GM23248 (cell line): ENCODE results near the gene LONP2. TPM values are rescaled to one million over a fixed set of nuclear protein-coding genes. Genes with fewer than 3 reads are reported as not detected.

ENCODE experiments used
- DNase-seq: peaks from one replicate; pipeline ENCODE4 v3.0.0-alpha.2; 2015
- H2AFZ ChIP-seq: fragments of 200-600 bp; sonication (generic); 2 replicates; pipeline ENCODE4 v1.6.1; 2016; ENCODE audit warnings: antibody characterized with exemption
- H3F3A ChIP-seq: fragments of 200-600 bp; sonication (generic); 2 replicates; pipeline ENCODE4 v1.6.1; 2016; ENCODE audit warnings: mild to moderate bottlenecking, antibody characterized with exemption, mixed run types; ENCODE audit not compliant: insufficient read depth
- H3K27ac ChIP-seq: fragments of 200-600 bp; sonication (generic); 2 replicates; pipeline ENCODE4 v1.5.1; 2016; ENCODE audit warnings: mild to moderate bottlenecking
- H3K27me3 ChIP-seq: fragments of 200-600 bp; sonication (generic); replicated peaks from 2 replicates; pipeline ENCODE4 v1.6.1; 2016; ENCODE audit warnings: mild to moderate bottlenecking; ENCODE audit not compliant: insufficient read depth
- H3K36me3 ChIP-seq: fragments of 200-600 bp; sonication (generic); 2 replicates; pipeline ENCODE4 v1.6.1; 2016; ENCODE audit warnings: low read depth, mild to moderate bottlenecking
- H3K4me1 ChIP-seq: fragments of 200-600 bp; sonication (generic); 2 replicates; pipeline ENCODE4 v1.6.1; 2016; ENCODE audit warnings: mild to moderate bottlenecking; ENCODE audit not compliant: insufficient read depth
- H3K4me2 ChIP-seq: fragments of 200-600 bp; sonication (generic); one replicate; pipeline ENCODE4 v1.6.1; 2016; ENCODE audit warnings: mild to moderate bottlenecking; ENCODE audit not compliant: unreplicated experiment
- H3K4me3 ChIP-seq: fragments of 200-600 bp; sonication (generic); 2 replicates; pipeline ENCODE4 v1.5.1; 2016; ENCODE audit warnings: mild to moderate bottlenecking
- H3K79me2 ChIP-seq: fragments of 200-600 bp; sonication (generic); 2 replicates; pipeline ENCODE4 v1.6.1; 2016; ENCODE audit warnings: mild to moderate bottlenecking; ENCODE audit not compliant: insufficient read depth
- H3K9ac ChIP-seq: fragments of 200-600 bp; sonication (generic); 2 replicates; pipeline ENCODE4 v1.6.1; 2016; ENCODE audit warnings: mild to moderate bottlenecking
- H3K9me2 ChIP-seq: fragments of 200-600 bp; sonication (generic); 2 replicates; pipeline ENCODE4 v1.6.1; 2016; ENCODE audit warnings: mixed run types, mild to moderate bottlenecking, moderate library complexity; ENCODE audit not compliant: insufficient read depth
- H3K9me3 ChIP-seq: fragments of 200-600 bp; sonication (generic); one replicate; pipeline ENCODE4 v1.6.1; 2017; ENCODE audit warnings: low read depth
- H4K20me1 ChIP-seq: fragments of 200-600 bp; sonication (generic); 2 replicates; pipeline ENCODE4 v1.6.0; 2016; ENCODE audit not compliant: insufficient read depth
- EZH2 ChIP-seq: fragments of 200-600 bp; sonication (generic); IDR thresholded peaks from 2 replicates; pipeline ENCODE4 v1.6.1; 2018; ENCODE audit warnings: antibody characterized with exemption, mild to moderate bottlenecking; ENCODE audit not compliant: insufficient read depth, poor library complexity, severe bottlenecking
- EZH2phosphoT487 ChIP-seq: fragments of 200-600 bp; sonication (generic); IDR thresholded peaks from 2 replicates; pipeline ENCODE4 v1.6.1; 2018; ENCODE audit warnings: antibody characterized with exemption, moderate library complexity, mild to moderate bottlenecking, low read depth; ENCODE audit not compliant: insufficient read depth
- WGBS, 2 experiments: methylation state at CpG; one replicate each; pipeline ENCODE4 v1.1.6; 2015 to 2017; ENCODE audit warnings: low lambda C conversion rate in 2 of 2, low coverage in 1 of 2; ENCODE audit errors: missing lambda C conversion rate in 2 of 2; 5-methylcytosine and 5-hydroxymethylcytosine counted together
- in situ Hi-C: fragments of 300-500 bp; cut with MboI; formaldehyde crosslinking; loops from 2 replicates; pipeline ENCODE4 v1.15.0; 2020
- polyA plus RNA-seq: library from polyadenylated mRNA; unstranded; fragments of >200 nt; fragmentation: Nextera tagmentation; extraction: Ambion mirVana; gene quantifications from 2 replicates; pipeline ENCODE4 v1.2.1, GENCODE V29; 2016
- total RNA-seq: library from RNA; depleted of rRNA; stranded (reverse); fragments of >200 nt; shearing (Covaris generic); gene quantifications from 2 replicates; pipeline ENCODE4 v1.2.3, GENCODE V29; 2014

Gene LONP2
- total and polyA plus RNA-seq, 2 experiments from 2014 or later: 46.5 to 53.9 TPM

DNA sequence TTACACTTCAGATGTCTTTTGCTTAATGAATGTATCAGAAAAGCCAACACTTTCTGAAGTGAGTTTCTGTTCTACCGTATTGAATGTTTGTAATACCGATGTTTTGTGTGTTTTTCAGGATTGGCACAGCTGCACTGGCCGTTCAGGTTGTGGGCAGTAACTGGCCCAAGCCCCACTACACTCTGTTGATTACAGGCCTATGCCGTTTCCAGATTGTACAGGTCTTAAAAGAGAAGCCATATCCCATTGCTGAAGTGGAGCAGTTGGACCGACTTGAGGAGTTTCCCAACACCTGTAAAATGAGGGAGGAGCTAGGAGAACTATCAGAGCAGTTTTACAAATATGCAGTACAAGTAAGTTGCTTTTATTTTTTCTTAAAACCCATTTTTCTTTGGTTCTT, 7.9 kb downstream of the LONP2 start:
- no peaks in the 10 kb centered on the region for H3K9me3 ChIP-seq
- no peak overlapping the region for H3K4me2 ChIP-seq
- H4K20me1 ChIP-seq: peaks cover 8% of the 10 kb centered on the region
- no peaks in the 10 kb centered on the region for H3K9me2 ChIP-seq
- no peak overlapping the region for H3K9ac ChIP-seq
- H3K79me2 ChIP-seq: peaks cover 100% of the 10 kb centered on the region
- peaks cover 8% of the 10 kb centered on the region; the same call in 1 of the 2 replicates for H3K4me1 ChIP-seq
- H3K27ac ChIP-seq: no peak overlapping the region
- H2AFZ ChIP-seq: no peak overlapping the region
- TF ChIP-seq EZH2phosphoT487 (no peak), EZH2 (no peak)
- DNase-seq: no peak
- no peaks in the 10 kb centered on the region for H3K27me3 ChIP-seq
- WGBS, 2 experiments: 89 to 93% methylated on average over 5 of the region's 5 CpGs
- peaks cover 15% of the 10 kb centered on the region for H3K36me3 ChIP-seq
- in situ Hi-C loops: no loop called here
- no peak overlapping the region for H3K4me3 ChIP-seq
- no peaks in the 10 kb centered on the region for H3F3A ChIP-seq

GRCh38 chr16:48256579-48257177, 12.6 kb downstream of the LONP2 start:
- in situ Hi-C loops: no loop called here
- peaks cover 43% of the 10 kb centered on the region for H3K36me3 ChIP-seq
- H3K4me2 ChIP-seq: no peak overlapping the region
- no peak overlapping the region for H3K4me3 ChIP-seq
- peaks cover 85% of the 10 kb centered on the region for H3K79me2 ChIP-seq
- no peak overlapping the region for H2AFZ ChIP-seq
- DNase-seq: no peak
- H3K9me3 ChIP-seq: no peaks in the 10 kb centered on the region
- H3K9ac ChIP-seq: no peak overlapping the region
- 94 to 95% methylated on average over 7 of the region's 7 CpGs for WGBS, 2 experiments
- no peaks in the 10 kb centered on the region for H3K4me1 ChIP-seq
- no peak for TF ChIP-seq EZH2phosphoT487
- TF ChIP-seq EZH2: no peak
- H3F3A ChIP-seq: no peaks in the 10 kb centered on the region
- no peak overlapping the region for H3K27ac ChIP-seq
- H4K20me1 ChIP-seq: no peaks in the 10 kb centered on the region
- H3K27me3 ChIP-seq: no peaks in the 10 kb centered on the region
- no peaks in the 10 kb centered on the region for H3K9me2 ChIP-seq

- no peak overlapping the region for H2AFZ ChIP-seq
- no peaks in the 10 kb centered on the region for H3K9me3 ChIP-seq
- no peak overlapping the region for H3K4me2 ChIP-seq
- H3K27me3 ChIP-seq: no peaks in the 10 kb centered on the region
- no peaks in the 10 kb centered on the region for H3K4me1 ChIP-seq
- no peak overlapping the region for H3K27ac ChIP-seq
- H4K20me1 ChIP-seq: no peaks in the 10 kb centered on the region
- 89 to 100% methylated on average over 1 of the region's 1 CpG for WGBS, 2 experiments
- H3K9me2 ChIP-seq: no peaks in the 10 kb centered on the region
- H3F3A ChIP-seq: no peaks in the 10 kb centered on the region
- in situ Hi-C loops: no loop called here
- no peak overlapping the region for H3K9ac ChIP-seq
- H3K4me3 ChIP-seq: no peak overlapping the region
- TF ChIP-seq EZH2phosphoT487: no peak
- TF ChIP-seq EZH2: no peak
- DNase-seq: no peak
- H3K36me3 ChIP-seq: peaks cover 60% of the 10 kb centered on the region
- H3K79me2 ChIP-seq: peaks cover 46% of the 10 kb centered on the region; the same call in 1 of the 2 replicates
These were observed 17.5 kb downstream of the LONP2 start for GRCh38 chr16:48261569-48261968.

DNA sequence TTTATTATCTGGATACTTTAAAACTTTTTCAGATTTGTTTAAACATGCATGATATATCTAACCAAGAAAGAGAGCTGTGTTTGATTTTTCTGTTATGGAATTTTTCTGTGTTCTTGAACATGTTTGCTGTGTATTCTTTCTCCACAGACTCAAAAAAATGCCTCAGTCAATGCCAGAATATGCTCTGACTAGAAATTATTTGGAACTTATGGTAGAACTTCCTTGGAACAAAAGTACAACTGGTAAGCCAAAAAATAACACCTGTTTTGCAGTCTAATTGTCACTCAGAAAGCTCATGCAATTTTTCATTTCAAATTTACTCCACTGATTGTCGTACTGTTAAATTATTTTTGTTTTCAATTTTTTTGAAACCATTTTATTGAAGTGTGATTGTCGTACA, 18.5 kb downstream of the LONP2 start:
- in situ Hi-C loops: no loop called here
- Histone ChIP-seq H3K4me2 (no peak overlapping the region), H3K36me3 (peaks cover 61% of the 10 kb centered on the region), H3K27ac (no peak overlapping the region), H3K9ac (no peak overlapping the region), H2AFZ (no peak overlapping the region), H3K27me3 (no peaks in the 10 kb centered on the region), H3K4me1 (no peaks in the 10 kb centered on the region), H3K79me2 (peaks cover 46% of the 10 kb centered on the region; the same call in 1 of the 2 replicates), H3K9me2 (no peaks in the 10 kb centered on the region), H3K9me3 (no peaks in the 10 kb centered on the region), H3F3A (no peaks in the 10 kb centered on the region), H4K20me1 (no peaks in the 10 kb centered on the region), H3K4me3 (no peak overlapping the region)
- WGBS, 2 experiments: 97 to 98% methylated on average over 2 of the region's 2 CpGs
- DNase-seq: no peak
- no peak for TF ChIP-seq EZH2phosphoT487
- TF ChIP-seq EZH2: no peak

DNA sequence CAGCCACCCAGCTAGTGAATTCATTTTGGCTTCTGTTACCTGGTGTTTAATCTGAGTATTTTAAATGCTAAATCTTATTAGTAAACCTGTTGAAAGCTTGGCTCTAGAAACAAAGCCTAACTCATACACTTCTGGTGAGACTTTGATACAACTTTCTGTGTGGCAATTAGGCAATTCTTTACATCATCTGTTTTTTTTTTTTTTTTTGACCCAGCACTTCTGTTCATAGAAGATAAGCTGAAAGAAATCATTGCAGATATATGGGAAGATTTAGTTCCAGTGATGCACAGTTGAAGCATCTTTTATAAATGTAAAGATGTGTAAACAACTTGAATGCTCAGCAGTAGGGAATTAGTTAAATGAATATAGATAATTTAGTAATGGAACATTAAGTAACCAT, 24.9 kb downstream of the LONP2 start:
- in situ Hi-C loops: no loop called here
- Histone ChIP-seq H2AFZ (no peak overlapping the region), H3F3A (no peaks in the 10 kb centered on the region), H4K20me1 (no peaks in the 10 kb centered on the region), H3K4me2 (no peak overlapping the region), H3K9me3 (no peaks in the 10 kb centered on the region), H3K27me3 (no peaks in the 10 kb centered on the region), H3K79me2 (peaks cover 26% of the 10 kb centered on the region; the same call in 1 of the 2 replicates), H3K9me2 (no peaks in the 10 kb centered on the region), H3K4me3 (no peak overlapping the region), H3K4me1 (no peaks in the 10 kb centered on the region), H3K9ac (no peak overlapping the region), H3K27ac (no peak overlapping the region), H3K36me3 (peaks cover 26% of the 10 kb centered on the region; the same call in 1 of the 2 replicates)
- TF ChIP-seq EZH2: no peak
- TF ChIP-seq EZH2phosphoT487: no peak
- no peak for DNase-seq
